ENCODE measurements around the gene EXOSC5. TPM values are rescaled to one million over a fixed set of nuclear protein-coding genes. Genes with fewer than 3 reads are reported as not detected.
"Not testable (repeated sequence)": the region's sequence is repeated elsewhere in the genome, so short reads cannot be mapped to it uniquely, and the experiment has no call there.

The EXOSC5 gene
- total and polyA plus RNA-seq, 12 donors = 10.6 to 43.8 (median 13.7) TPM

GRCh38 chr19:41410336-41411054 lies 13.3 kb upstream of the EXOSC5 start:
- peaks cover 0 to 48% (median 27%) of the 10 kb centered on the region in 9 donors for H3K36me3 ChIP-seq
- no peaks in the 10 kb centered on the region for H3K27me3 ChIP-seq
- intact Hi-C loops (cut with DNase I) = no loop called here
- TF ChIP-seq CTCF (IDR thresholded peaks at IDR 0.05) = no peak
- 57 to 69% methylated on average over 23 of the region's 23 CpGs for WGBS, 2 donors
- H3K4me1 ChIP-seq = peaks cover 23 to 77% (median 66%) of the 10 kb centered on the region in 9 donors
- H3K9me3 ChIP-seq = no peaks in the 10 kb centered on the region
- no peak overlapping the region for H3K4me3 ChIP-seq
- ATAC-seq = no peak
- H3K27ac ChIP-seq = peak overlapping the region in 9 of 10 donors; percentile 57 to 84 (median 77)
- DNase-seq = no peak

GRCh38 chr19:41409288-41409687 lies 12.1 kb upstream of the EXOSC5 start:
- Histone ChIP-seq H3K4me1 (peaks cover 30 to 88% (median 75%) of the 10 kb centered on the region in 9 donors), H3K27me3 (no peaks in the 10 kb centered on the region), H3K9me3 (no peaks in the 10 kb centered on the region), H3K27ac (peak overlapping the region; percentile 57 to 84 (median 75)), H3K4me3 (no peak overlapping the region), H3K36me3 (peaks cover 0 to 36% (median 16%) of the 10 kb centered on the region in 9 donors)
- WGBS, 2 donors = 45 to 52% methylated on average over 4 of the region's 4 CpGs
- TF ChIP-seq CTCF (IDR thresholded peaks at IDR 0.05) = no peak
- intact Hi-C loops (cut with DNase I) = no loop called here
- peak; percentile 50 to 81 (median 62) for ATAC-seq
- DNase-seq = peak in 1 of 2 donors; percentile 61

DNA sequence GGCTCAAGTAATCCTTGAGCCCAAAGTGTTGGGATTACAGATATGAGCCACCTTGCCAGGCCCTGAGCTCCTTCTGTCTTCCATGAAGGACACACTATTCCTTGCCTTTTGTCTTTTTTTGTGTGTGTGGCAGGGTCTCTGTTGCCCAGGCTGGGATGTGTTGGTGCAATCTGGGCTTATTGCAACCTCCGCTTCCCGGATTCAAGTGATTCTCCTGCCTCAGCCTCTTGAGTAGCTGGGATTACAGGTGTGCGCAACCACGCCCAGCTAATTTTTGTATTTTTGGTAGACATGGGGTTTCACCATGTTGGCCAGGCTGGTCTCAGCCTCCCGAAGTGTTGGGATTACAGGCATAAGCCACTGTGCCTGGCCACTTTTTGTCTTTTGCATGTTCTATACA lies 11.7 kb upstream of the EXOSC5 start:
- peaks cover 0 to 32% (median 12%) of the 10 kb centered on the region in 9 donors for H3K36me3 ChIP-seq
- H3K27ac ChIP-seq = peak overlapping the region; percentile 57 to 84 (median 75)
- WGBS, 2 donors = 92 to 96% methylated on average over 5 of the region's 5 CpGs
- H3K4me3 ChIP-seq; H3K9me3 ChIP-seq; ATAC-seq; DNase-seq; intact Hi-C loops (cut with DNase I); H3K27me3 ChIP-seq: not testable (repeated sequence)
- peaks cover 30 to 92% (median 77%) of the 10 kb centered on the region in 9 donors for H3K4me1 ChIP-seq

DNA sequence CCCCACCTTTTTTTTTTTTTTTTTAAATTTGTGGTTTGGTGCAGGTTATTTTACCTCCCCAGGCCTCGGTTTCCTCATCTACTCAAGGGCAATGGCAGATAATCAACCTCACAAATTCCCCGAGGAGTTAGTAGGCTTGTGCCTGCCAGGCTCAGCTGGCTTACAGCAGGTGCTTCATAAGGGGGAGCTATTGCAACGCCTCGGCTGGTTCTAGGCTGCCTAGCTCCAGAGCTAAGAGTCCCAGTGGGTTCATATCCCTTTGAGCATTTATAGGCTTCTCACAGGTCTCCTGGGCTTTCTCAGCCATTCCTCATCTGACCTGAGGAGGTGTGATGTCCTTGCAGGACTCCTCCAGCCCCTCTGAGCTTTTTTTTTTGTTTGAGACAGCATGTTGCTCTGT lies 11.1 kb upstream of the EXOSC5 start:
- Histone ChIP-seq H3K27me3 (no peaks in the 10 kb centered on the region), H3K36me3 (peaks cover 0 to 31% (median 6%) of the 10 kb centered on the region in 9 donors), H3K4me1 (peaks cover 32 to 98% (median 83%) of the 10 kb centered on the region in 9 donors), H3K4me3 (no peak overlapping the region), H3K9me3 (no peaks in the 10 kb centered on the region), H3K27ac (peak overlapping the region; percentile 57 to 84 (median 75))
- ATAC-seq (peak in 2 of 8 donors; percentile 27 to 30), DNase-seq (no peak)
- WGBS, 2 donors = 51 to 58% methylated on average over 4 of the region's 4 CpGs
- TF ChIP-seq CTCF (IDR thresholded peaks at IDR 0.05) = peak in 4 of 9 donors; percentile 11 to 29 (median 20)
- intact Hi-C loops (cut with DNase I) = no loop called here

DNA sequence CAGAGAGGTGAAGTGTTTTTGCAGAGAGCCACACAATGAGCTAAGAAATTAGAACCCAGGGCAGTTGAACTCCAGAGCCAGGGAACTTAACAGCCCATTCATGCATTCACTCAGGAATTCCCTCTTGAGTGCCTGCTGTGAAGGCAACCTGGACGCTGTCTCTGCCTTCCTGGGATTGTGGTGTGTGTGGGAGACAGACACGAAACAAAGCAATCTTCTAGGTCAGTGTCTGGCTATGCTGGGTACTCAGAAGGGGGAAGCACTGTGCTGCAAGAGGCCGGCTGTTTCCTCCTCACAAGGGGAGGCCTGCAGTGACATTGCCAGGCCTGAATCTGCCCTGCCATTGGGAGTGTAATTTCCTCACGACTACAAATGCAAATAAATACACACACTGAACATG lies 10.1 kb upstream of the EXOSC5 start:
- H3K4me3 ChIP-seq = no peak overlapping the region
- peak in 3 of 9 donors; percentile 6 to 18 (median 17) for TF ChIP-seq CTCF (IDR thresholded peaks at IDR 0.05)
- peak overlapping the region; percentile 1 to 84 (median 72) for H3K27ac ChIP-seq
- H3K27me3 ChIP-seq = no peaks in the 10 kb centered on the region
- H3K4me1 ChIP-seq = peaks cover 32 to 98% (median 87%) of the 10 kb centered on the region in 9 donors
- 36 to 49% methylated on average over 4 of the region's 4 CpGs for WGBS, 2 donors
- DNase-seq = no peak
- H3K9me3 ChIP-seq = no peaks in the 10 kb centered on the region
- peak in 5 of 8 donors; percentile 21 to 66 (median 36) for ATAC-seq
- peaks cover 0 to 32% (median 0%) of the 10 kb centered on the region in 9 donors for H3K36me3 ChIP-seq
- intact Hi-C loops (cut with DNase I) = no loop called here
